NCI-H128 (cell line): ENCODE results near the gene RBMS3.
"Not testable (repeated sequence)": the region's sequence is repeated elsewhere in the genome, so short reads cannot be mapped to it uniquely, and the experiment has no call there.

Experiments used
- DNase-seq: peaks from one replicate; lab custom pipeline; 2025; ENCODE audit not compliant: unreplicated experiment; lab: John Stamatoyannopoulos, UW

The RBMS3 gene

GRCh38 chr3:29515451-29515850 is 234.6 kb downstream of the RBMS3 start:
- DNase-seq, result no peak

- no peak for DNase-seq
These were observed 235.3 kb downstream of the RBMS3 start for GRCh38 chr3:29516164-29516563.

GRCh38 chr3:29520764-29521163 is 239.9 kb downstream of the RBMS3 start:
- no peak for DNase-seq

- DNase-seq, result no peak
These were observed 240.4 kb downstream of the RBMS3 start for GRCh38 chr3:29521293-29521692.

GRCh38 chr3:29521751-29522150 is 240.9 kb downstream of the RBMS3 start:
- DNase-seq, result no peak

GRCh38 chr3:29524433-29524832 is 243.6 kb downstream of the RBMS3 start:
- not testable (repeated sequence) for DNase-seq

GRCh38 chr3:29525254-29525881 is 244.5 kb downstream of the RBMS3 start:
- no peak for DNase-seq

- no peak for DNase-seq
These were observed 246.4 kb downstream of the RBMS3 start for GRCh38 chr3:29527246-29527645.

GRCh38 chr3:29531644-29532043 is 250.8 kb downstream of the RBMS3 start:
- DNase-seq, result no peak

GRCh38 chr3:29532473-29532872 is 251.6 kb downstream of the RBMS3 start:
- no peak for DNase-seq

GRCh38 chr3:29534006-29534405 is 253.1 kb downstream of the RBMS3 start:
- DNase-seq, result no peak

GRCh38 chr3:29536016-29536758 is 255.3 kb downstream of the RBMS3 start:
- no peak for DNase-seq

GRCh38 chr3:29537889-29538609 is 257.2 kb downstream of the RBMS3 start:
- DNase-seq, result no peak

- DNase-seq, result no peak
These were observed 257.7 kb downstream of the RBMS3 start for GRCh38 chr3:29538610-29538958.

- DNase-seq, result no peak
These were observed 259.7 kb downstream of the RBMS3 start for GRCh38 chr3:29540544-29540943.

- no peak for DNase-seq
These were observed 264.0 kb downstream of the RBMS3 start for GRCh38 chr3:29544701-29545363.

- DNase-seq, result no peak
These were observed 264.7 kb downstream of the RBMS3 start for GRCh38 chr3:29545615-29546014.

- no peak for DNase-seq
These were observed 271.2 kb downstream of the RBMS3 start for GRCh38 chr3:29552051-29552450.

- DNase-seq, result no peak
These were observed 273.7 kb downstream of the RBMS3 start for GRCh38 chr3:29554566-29554965.

GRCh38 chr3:29555590-29555989 is 274.7 kb downstream of the RBMS3 start:
- no peak for DNase-seq

- DNase-seq, result no peak
These were observed 276.3 kb downstream of the RBMS3 start for GRCh38 chr3:29557186-29557585.

GRCh38 chr3:29557825-29558224 is 277.0 kb downstream of the RBMS3 start:
- no peak for DNase-seq
